NCI-H1436 (cell line): ENCODE measurements around the gene SV2B.

Experiments
- DNase-seq: peaks from one replicate; lab custom pipeline; 2025; lab: John Stamatoyannopoulos, UW

Gene SV2B

GRCh38 chr15:91234759-91235158 lies 134.7 kb downstream of the SV2B start:
- DNase-seq: no peak

- no peak for DNase-seq
Measured at GRCh38 chr15:91235376-91235775, 135.3 kb downstream of the SV2B start.

GRCh38 chr15:91237445-91237844 lies 137.4 kb downstream of the SV2B start:
- no peak for DNase-seq

GRCh38 chr15:91238644-91239425 lies 138.8 kb downstream of the SV2B start:
- DNase-seq: no peak

GRCh38 chr15:91243826-91244225 lies 143.8 kb downstream of the SV2B start:
- DNase-seq: no peak

GRCh38 chr15:91244919-91245318 lies 144.9 kb downstream of the SV2B start:
- DNase-seq: no peak

- no peak for DNase-seq
Measured at GRCh38 chr15:91246998-91247397, 146.9 kb downstream of the SV2B start.

- DNase-seq: no peak
Measured at GRCh38 chr15:91249591-91249990, 149.5 kb downstream of the SV2B start.

- no peak for DNase-seq
Measured at GRCh38 chr15:91252322-91252721, 152.3 kb downstream of the SV2B start.

- DNase-seq: no peak
Measured at GRCh38 chr15:91252756-91253155, 152.7 kb downstream of the SV2B start.

GRCh38 chr15:91253605-91254004 lies 153.5 kb downstream of the SV2B start:
- DNase-seq: no peak

GRCh38 chr15:91254766-91255165 lies 154.7 kb downstream of the SV2B start:
- DNase-seq: no peak

GRCh38 chr15:91255670-91256192 lies 155.7 kb downstream of the SV2B start:
- DNase-seq: no peak

GRCh38 chr15:91257746-91258414 lies 157.8 kb downstream of the SV2B start:
- no peak for DNase-seq

GRCh38 chr15:91258415-91258759 lies 158.3 kb downstream of the SV2B start:
- no peak for DNase-seq

GRCh38 chr15:91259077-91259476 lies 159.0 kb downstream of the SV2B start:
- DNase-seq: no peak

GRCh38 chr15:91261345-91261744 lies 161.3 kb downstream of the SV2B start:
- DNase-seq: no peak

- no peak for DNase-seq
Measured at GRCh38 chr15:91263632-91264531, 163.8 kb downstream of the SV2B start.

- no peak for DNase-seq
Measured at GRCh38 chr15:91264651-91265351, 164.7 kb downstream of the SV2B start.

- DNase-seq: no peak
Measured at GRCh38 chr15:91265416-91265940, 165.4 kb downstream of the SV2B start.

GRCh38 chr15:91268510-91268909 lies 168.5 kb downstream of the SV2B start:
- DNase-seq: no peak

GRCh38 chr15:91270747-91271146 lies 170.7 kb downstream of the SV2B start:
- DNase-seq: no peak
